Peyer's patch (tissue), 4 donors: ENCODE data around the gene FMNL2. TPM values are rescaled to one million over a fixed set of nuclear protein-coding genes. Genes with fewer than 3 reads are reported as not detected.

Experiments used
- DNase-seq, 3 donors: peaks; one replicate each; pipeline ENCODE4 v3.0.0-alpha.2; 2017 to 2019
- H3K27ac ChIP-seq, 4 donors: fragments of 200-600 bp; sonication (generic); one replicate each; pipeline ENCODE4 v1.5.1; 2016 to 2019
- H3K27me3 ChIP-seq, 2 donors: fragments of 200-600 bp; sonication (generic); one replicate each; pipeline ENCODE4 v1.5.1; 2019
- H3K36me3 ChIP-seq, 3 donors: fragments of 200-600 bp; sonication (generic); one replicate each; pipeline ENCODE4 v1.5.1; 2016 to 2019
- H3K4me1 ChIP-seq, 4 donors: fragments of 200-600 bp; sonication (generic); one replicate each; pipeline ENCODE4 v1.5.1; 2016 to 2019
- H3K4me3 ChIP-seq, 4 donors: fragments of 200-600 bp; sonication (generic); 1 replicate in 3 of 4; 2 replicates in 1 of 4; pipeline ENCODE4 v1.5.1; 2016 to 2019; ENCODE audit warnings: mild to moderate bottlenecking in 1 of 4
- H3K9me3 ChIP-seq, 4 donors: fragments of 200-600 bp; sonication (generic); one replicate each; pipeline ENCODE4 v1.5.1; 2016 to 2019; ENCODE audit warnings: mild to moderate bottlenecking in 1 of 4
- POLR2A ChIP-seq, 2 donors: fragments of 450-650 bp; IDR thresholded peaks; one replicate each; pipeline ENCODE4 v1.5.1; 2017; ENCODE audit warnings: antibody characterized with exemption in 2 of 2, mild to moderate bottlenecking in 2 of 2, moderate library complexity in 2 of 2
- total RNA-seq, 4 donors: library from RNA; depleted of rRNA; stranded (reverse); fragments of >200 nt; gene quantifications; one replicate each; pipeline ENCODE4 v1.1.0, GENCODE V29; 2016
- TF ChIP-seq, protein P1 (sequence below), 6 experiments: fragments of 450-650 bp in 4 of 6; fragments of 200-600 bp in 2 of 6; sonication (generic) in 1 of 6; IDR thresholded peaks; one replicate each; pipeline ENCODE4 v1.5.1; 2017 to 2019; ENCODE audit warnings: antibody characterized with exemption in 6 of 6, mild to moderate bottlenecking in 3 of 6, moderate library complexity in 1 of 6

FMNL2 gene
- total RNA-seq, 4 donors from 2014 or later: 7.5 to 52.0 (median 17.1) TPM

DNA sequence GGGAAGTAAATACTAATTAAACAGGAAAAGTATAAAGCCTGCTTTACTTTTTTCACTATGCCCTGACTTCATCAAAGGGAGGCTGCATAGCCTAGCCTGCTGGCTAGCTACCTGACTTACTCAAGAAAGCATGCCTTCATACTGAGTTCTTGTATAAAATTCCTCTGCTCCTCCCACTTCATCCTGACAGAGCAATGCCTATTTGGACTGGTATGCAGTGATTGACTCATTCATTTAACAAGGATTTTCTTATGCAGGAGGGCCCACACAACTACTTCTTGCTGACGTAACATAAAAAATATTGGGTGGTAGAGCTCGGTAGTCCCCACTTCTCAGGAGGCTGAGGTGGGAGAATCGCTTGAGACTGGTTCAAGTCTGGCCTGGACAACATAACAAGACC is 311.8 kb downstream of the FMNL2 start:
- DNase-seq: no peak
- no peak overlapping the region for H3K27ac ChIP-seq
- H3K36me3 ChIP-seq: peaks cover 0 to 17% (median 0%) of the 10 kb centered on the region in 3 donors
- peaks cover 0 to 8% (median 0%) of the 10 kb centered on the region in 4 donors for H3K4me1 ChIP-seq
- H3K9me3 ChIP-seq: no peaks in the 10 kb centered on the region
- no peaks in the 10 kb centered on the region for H3K27me3 ChIP-seq
- no peak for TF ChIP-seq POLR2A (IDR thresholded peaks at IDR 0.05)
- TF ChIP-seq, protein P1, sequence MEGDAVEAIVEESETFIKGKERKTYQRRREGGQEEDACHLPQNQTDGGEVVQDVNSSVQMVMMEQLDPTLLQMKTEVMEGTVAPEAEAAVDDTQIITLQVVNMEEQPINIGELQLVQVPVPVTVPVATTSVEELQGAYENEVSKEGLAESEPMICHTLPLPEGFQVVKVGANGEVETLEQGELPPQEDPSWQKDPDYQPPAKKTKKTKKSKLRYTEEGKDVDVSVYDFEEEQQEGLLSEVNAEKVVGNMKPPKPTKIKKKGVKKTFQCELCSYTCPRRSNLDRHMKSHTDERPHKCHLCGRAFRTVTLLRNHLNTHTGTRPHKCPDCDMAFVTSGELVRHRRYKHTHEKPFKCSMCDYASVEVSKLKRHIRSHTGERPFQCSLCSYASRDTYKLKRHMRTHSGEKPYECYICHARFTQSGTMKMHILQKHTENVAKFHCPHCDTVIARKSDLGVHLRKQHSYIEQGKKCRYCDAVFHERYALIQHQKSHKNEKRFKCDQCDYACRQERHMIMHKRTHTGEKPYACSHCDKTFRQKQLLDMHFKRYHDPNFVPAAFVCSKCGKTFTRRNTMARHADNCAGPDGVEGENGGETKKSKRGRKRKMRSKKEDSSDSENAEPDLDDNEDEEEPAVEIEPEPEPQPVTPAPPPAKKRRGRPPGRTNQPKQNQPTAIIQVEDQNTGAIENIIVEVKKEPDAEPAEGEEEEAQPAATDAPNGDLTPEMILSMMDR (IDR thresholded peaks at IDR 0.05): no peak
- H3K4me3 ChIP-seq: no peak overlapping the region

DNA sequence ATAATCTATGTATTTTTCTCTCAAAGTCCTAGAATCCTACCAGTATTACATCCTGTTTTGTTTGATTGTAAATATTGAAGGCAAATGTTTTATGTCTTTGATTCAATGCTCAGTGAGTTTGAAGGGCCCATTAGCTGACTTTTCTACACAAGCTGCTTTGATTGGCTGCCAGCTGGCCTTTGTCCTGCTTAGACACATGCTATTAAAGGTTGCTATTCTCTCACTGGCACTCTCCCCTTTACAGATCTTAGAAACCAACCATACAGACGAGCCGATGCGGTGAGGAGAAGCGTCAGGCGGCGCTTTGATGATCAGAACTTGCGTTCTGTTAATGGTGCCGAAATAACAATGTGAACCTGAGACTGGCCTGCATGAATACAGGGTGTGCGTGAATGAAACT is 312.6 kb downstream of the FMNL2 start:
- peak in 2 of 3 donors; percentile 72 to 74 for DNase-seq
- TF ChIP-seq, protein P1 (IDR thresholded peaks at IDR 0.05): no peak
- no peak for TF ChIP-seq POLR2A (IDR thresholded peaks at IDR 0.05)
- Histone ChIP-seq H3K9me3 (no peaks in the 10 kb centered on the region), H3K27ac (peak overlapping the region in 1 of 4 donors; percentile 32), H3K4me3 (no peak overlapping the region), H3K4me1 (peaks cover 0 to 8% (median 0%) of the 10 kb centered on the region in 4 donors), H3K36me3 (peaks cover 0 to 20% (median 0%) of the 10 kb centered on the region in 3 donors), H3K27me3 (no peaks in the 10 kb centered on the region)

DNA sequence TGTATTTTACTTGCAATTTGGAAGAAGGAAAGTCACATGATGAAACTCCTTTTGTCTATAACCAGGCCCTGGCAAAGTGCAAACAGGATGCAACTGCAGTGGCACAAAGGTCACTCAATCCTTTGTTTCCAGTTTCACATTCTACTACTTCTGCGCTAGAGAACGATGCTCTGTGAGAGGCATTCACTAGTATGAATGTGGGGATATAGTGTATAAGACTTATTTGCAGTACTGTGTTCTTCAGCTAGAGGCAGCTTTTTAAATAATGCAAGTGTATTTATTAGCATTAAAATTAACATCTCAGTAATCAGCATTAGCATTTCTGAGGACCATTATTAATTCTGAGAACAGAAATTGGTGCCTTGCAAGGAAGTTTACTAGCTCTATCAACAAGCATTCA is 313.4 kb downstream of the FMNL2 start:
- Histone ChIP-seq H3K36me3 (peaks cover 0 to 23% (median 0%) of the 10 kb centered on the region in 3 donors), H3K27ac (peak overlapping the region in 1 of 4 donors; percentile 32), H3K9me3 (no peaks in the 10 kb centered on the region), H3K27me3 (no peaks in the 10 kb centered on the region), H3K4me3 (no peak overlapping the region), H3K4me1 (peaks cover 0 to 8% (median 0%) of the 10 kb centered on the region in 4 donors)
- TF ChIP-seq, protein P1 (IDR thresholded peaks at IDR 0.05): peak in 3 of 6 experiments; percentile 20 to 24 (median 22)
- no peak for TF ChIP-seq POLR2A (IDR thresholded peaks at IDR 0.05)
- DNase-seq: no peak

DNA sequence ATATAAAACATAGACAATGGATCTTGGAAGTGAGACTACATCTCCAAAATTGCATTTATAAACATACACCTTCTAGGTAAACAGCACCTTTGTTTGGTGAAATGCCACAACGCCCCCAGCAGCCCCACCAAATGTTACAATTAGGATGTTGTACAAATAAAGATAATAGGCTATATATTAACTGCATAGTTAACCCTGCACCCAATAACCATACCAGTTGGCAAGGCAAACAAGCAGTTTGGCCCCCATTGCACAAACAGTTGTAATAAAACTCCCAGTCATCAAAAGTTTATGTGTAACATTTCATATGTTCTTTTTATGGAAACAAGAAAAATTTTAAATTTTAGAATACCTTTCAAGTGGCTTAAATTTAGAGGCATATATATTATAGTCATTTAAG is 315.0 kb downstream of the FMNL2 start:
- H3K36me3 ChIP-seq: peaks cover 0 to 40% (median 0%) of the 10 kb centered on the region in 3 donors
- peaks cover 0 to 8% (median 0%) of the 10 kb centered on the region in 4 donors for H3K4me1 ChIP-seq
- DNase-seq: no peak
- no peak overlapping the region for H3K27ac ChIP-seq
- H3K27me3 ChIP-seq: no peaks in the 10 kb centered on the region
- TF ChIP-seq, protein P1 (IDR thresholded peaks at IDR 0.05): no peak
- no peak for TF ChIP-seq POLR2A (IDR thresholded peaks at IDR 0.05)
- no peaks in the 10 kb centered on the region for H3K9me3 ChIP-seq
- H3K4me3 ChIP-seq: no peak overlapping the region

DNA sequence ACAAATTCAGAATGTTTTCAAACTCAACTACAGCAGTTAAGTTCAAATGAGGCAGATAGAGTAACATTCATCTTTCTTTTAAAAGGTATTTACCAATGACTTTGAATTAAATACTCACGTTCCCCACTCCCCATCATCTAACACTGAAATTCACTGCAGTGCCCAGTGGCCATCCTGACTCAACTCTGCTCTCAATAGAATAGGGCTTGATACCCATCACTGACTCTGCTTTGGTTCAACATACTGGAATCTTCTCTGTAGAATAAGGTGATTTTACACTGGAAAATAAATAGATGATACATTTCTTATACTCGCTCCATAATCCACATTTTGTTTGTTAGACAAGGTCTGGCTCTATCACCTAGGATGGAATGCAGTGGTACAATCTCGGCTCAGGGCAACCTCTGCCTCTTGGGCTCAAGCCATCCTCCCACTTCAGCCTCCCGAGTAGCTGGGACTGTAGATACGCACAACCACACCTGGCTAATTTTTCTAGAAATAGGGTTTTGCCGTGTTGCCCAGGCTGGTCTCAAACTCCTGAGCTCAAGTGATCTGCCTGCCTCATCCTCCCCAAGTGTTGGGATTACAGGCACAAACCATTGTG is 315.9 kb downstream of the FMNL2 start:
- no peak for TF ChIP-seq POLR2A (IDR thresholded peaks at IDR 0.05)
- TF ChIP-seq, protein P1 (IDR thresholded peaks at IDR 0.05): no peak
- H3K4me1 ChIP-seq: peaks cover 0 to 8% (median 0%) of the 10 kb centered on the region in 4 donors
- no peak overlapping the region for H3K4me3 ChIP-seq
- no peak overlapping the region for H3K27ac ChIP-seq
- no peaks in the 10 kb centered on the region for H3K9me3 ChIP-seq
- peaks cover 0 to 46% (median 0%) of the 10 kb centered on the region in 3 donors for H3K36me3 ChIP-seq
- DNase-seq: no peak
- H3K27me3 ChIP-seq: no peaks in the 10 kb centered on the region
